MM.1S (cell line): ENCODE measurements around the gene NPSR1.

Source experiments
- DNase-seq: peaks from one replicate; pipeline ENCODE4 v3.0.0-alpha.2; 2015
- H2AFZ ChIP-seq: fragments of 300-600 bp; sonication (generic); 2 replicates; pipeline ENCODE4 v1.6.0; 2016; ENCODE audit warnings: antibody characterized with exemption, low read length
- H3F3A ChIP-seq: fragments of 300-600 bp; sonication (generic); 2 replicates; pipeline ENCODE4 v1.6.1; 2016; ENCODE audit warnings: mild to moderate bottlenecking, antibody characterized with exemption, low read length, moderate library complexity, mixed read lengths; ENCODE audit not compliant: insufficient read depth
- H3K27ac ChIP-seq: fragments of 300-600 bp; sonication (generic); 2 replicates; pipeline ENCODE4 v1.5.1; 2016; ENCODE audit warnings: mild to moderate bottlenecking, low read length
- H3K27me3 ChIP-seq: fragments of 300-600 bp; sonication (generic); replicated peaks from 2 replicates; pipeline ENCODE4 v1.6.0; 2016; ENCODE audit warnings: low read length; ENCODE audit not compliant: insufficient read depth
- H3K36me3 ChIP-seq: fragments of 300-600 bp; sonication (generic); replicated peaks from 2 replicates; pipeline ENCODE4 v1.6.1; 2016; ENCODE audit warnings: mild to moderate bottlenecking, low read length, mixed read lengths; ENCODE audit not compliant: insufficient read depth
- H3K4me1 ChIP-seq: fragments of 300-600 bp; sonication (generic); 2 replicates; pipeline ENCODE4 v1.6.1; 2016; ENCODE audit warnings: low read length, mixed read lengths
- H3K4me2 ChIP-seq: fragments of 300-600 bp; sonication (generic); 2 replicates; pipeline ENCODE4 v1.6.0; 2016; ENCODE audit warnings: low read depth, low read length
- H3K4me3 ChIP-seq: fragments of 300-600 bp; sonication (generic); 2 replicates; pipeline ENCODE4 v1.5.1; 2016; ENCODE audit warnings: low read length, mixed read lengths
- H3K79me2 ChIP-seq: fragments of 300-600 bp; sonication (generic); 2 replicates; pipeline ENCODE4 v1.6.1; 2016; ENCODE audit warnings: mixed run types, low read length, mixed read lengths
- H3K9ac ChIP-seq: fragments of 300-600 bp; sonication (generic); 2 replicates; pipeline ENCODE4 v1.6.1; 2016; ENCODE audit warnings: low read length, mixed read lengths
- H3K9me2 ChIP-seq: fragments of 300-600 bp; sonication (generic); replicated peaks from 2 replicates; pipeline ENCODE4 v1.6.1; 2016; ENCODE audit warnings: mild to moderate bottlenecking, low read length, mixed read lengths; ENCODE audit not compliant: insufficient read depth
- H3K9me3 ChIP-seq: fragments of 300-600 bp; sonication (generic); replicated peaks from 2 replicates; pipeline ENCODE4 v1.6.1; 2016; ENCODE audit warnings: mild to moderate bottlenecking, low read length, mixed read lengths; ENCODE audit not compliant: insufficient read depth
- H4K20me1 ChIP-seq: fragments of 300-600 bp; sonication (generic); 2 replicates; pipeline ENCODE4 v1.6.1; 2016; ENCODE audit warnings: mild to moderate bottlenecking, low read length, moderate library complexity, mixed read lengths; ENCODE audit not compliant: insufficient read depth
- EZH2 ChIP-seq: fragments of 300-600 bp; sonication (generic); optimal IDR thresholded peaks from 2 replicates; pipeline ENCODE3; 2017; ENCODE audit warnings: low read depth, mild to moderate bottlenecking, antibody characterized with exemption, low read length, mixed read lengths
- EZH2phosphoT487 ChIP-seq: fragments of 300-600 bp; sonication (generic); IDR thresholded peaks from 2 replicates; pipeline ENCODE4 v1.6.1; 2018; ENCODE audit warnings: antibody characterized with exemption, low read length
- TF ChIP-seq, protein P1 (sequence below): fragments of 300-600 bp; sonication (generic); IDR thresholded peaks from 2 replicates; pipeline ENCODE4 v1.5.1; 2016; ENCODE audit warnings: antibody characterized with exemption, low read length, mixed read lengths

The NPSR1 gene

DNA sequence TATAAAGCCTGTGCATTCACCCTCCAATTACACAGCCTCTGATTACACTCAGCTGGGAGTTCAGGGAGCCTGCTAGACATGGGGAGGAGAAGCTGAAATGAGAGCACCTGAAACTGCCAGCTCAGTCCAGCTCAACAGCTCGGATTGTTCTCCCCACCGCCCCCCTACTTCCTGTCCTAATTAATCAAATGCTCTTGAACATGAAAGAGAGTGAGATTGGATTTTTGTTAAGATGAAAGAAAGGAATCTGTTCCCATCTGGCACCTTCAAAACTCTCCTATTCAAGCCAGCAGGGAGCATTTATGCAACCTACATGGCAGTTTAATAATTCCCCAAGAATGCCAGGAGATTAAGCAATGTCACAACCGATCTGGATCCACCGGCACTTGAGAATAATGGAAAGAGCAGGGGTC, 98.0 kb downstream of the NPSR1 start:
- peaks cover 25% of the 10 kb centered on the region for H3F3A ChIP-seq
- H3K27me3 ChIP-seq, result no peaks in the 10 kb centered on the region
- H3K9me3 ChIP-seq, result no peaks in the 10 kb centered on the region
- peak overlapping the region; percentile 19; the same call in 1 of the 2 replicates for H3K9ac ChIP-seq
- DNase-seq, result peak; percentile 81
- no peaks in the 10 kb centered on the region for H3K36me3 ChIP-seq
- H3K79me2 ChIP-seq, result no peaks in the 10 kb centered on the region
- peak overlapping the region; percentile 47; the same call in 1 of the 2 replicates for H2AFZ ChIP-seq
- H3K4me2 ChIP-seq, result peak overlapping the region; percentile 60
- TF ChIP-seq EZH2phosphoT487, result no peak
- TF ChIP-seq, protein P1, sequence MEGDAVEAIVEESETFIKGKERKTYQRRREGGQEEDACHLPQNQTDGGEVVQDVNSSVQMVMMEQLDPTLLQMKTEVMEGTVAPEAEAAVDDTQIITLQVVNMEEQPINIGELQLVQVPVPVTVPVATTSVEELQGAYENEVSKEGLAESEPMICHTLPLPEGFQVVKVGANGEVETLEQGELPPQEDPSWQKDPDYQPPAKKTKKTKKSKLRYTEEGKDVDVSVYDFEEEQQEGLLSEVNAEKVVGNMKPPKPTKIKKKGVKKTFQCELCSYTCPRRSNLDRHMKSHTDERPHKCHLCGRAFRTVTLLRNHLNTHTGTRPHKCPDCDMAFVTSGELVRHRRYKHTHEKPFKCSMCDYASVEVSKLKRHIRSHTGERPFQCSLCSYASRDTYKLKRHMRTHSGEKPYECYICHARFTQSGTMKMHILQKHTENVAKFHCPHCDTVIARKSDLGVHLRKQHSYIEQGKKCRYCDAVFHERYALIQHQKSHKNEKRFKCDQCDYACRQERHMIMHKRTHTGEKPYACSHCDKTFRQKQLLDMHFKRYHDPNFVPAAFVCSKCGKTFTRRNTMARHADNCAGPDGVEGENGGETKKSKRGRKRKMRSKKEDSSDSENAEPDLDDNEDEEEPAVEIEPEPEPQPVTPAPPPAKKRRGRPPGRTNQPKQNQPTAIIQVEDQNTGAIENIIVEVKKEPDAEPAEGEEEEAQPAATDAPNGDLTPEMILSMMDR, result no peak
- no peak for TF ChIP-seq EZH2
- no peak overlapping the region for H3K4me3 ChIP-seq
- H4K20me1 ChIP-seq, result no peaks in the 10 kb centered on the region
- no peaks in the 10 kb centered on the region for H3K9me2 ChIP-seq
- peaks cover 54% of the 10 kb centered on the region for H3K4me1 ChIP-seq
- peak overlapping the region; percentile 71; the same call in 1 of the 2 replicates for H3K27ac ChIP-seq

DNA sequence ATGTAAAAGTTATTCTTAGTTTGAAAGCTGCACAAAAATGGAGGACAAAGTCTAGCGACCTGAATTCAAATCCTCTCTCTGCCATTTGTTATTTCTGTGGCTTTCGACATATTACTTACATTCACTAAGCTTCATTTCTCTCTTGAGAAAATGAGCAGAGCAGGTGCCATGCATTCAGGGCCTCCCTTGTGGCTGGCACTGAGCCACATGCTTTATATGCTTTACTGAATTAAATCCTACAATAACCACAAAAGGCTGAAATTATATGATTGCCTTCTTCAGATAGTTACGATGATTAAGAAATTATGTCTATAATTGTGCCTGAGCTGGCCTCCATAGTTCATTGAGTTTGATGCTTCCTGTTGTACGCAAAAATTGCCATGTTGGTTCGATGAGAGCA, 98.7 kb downstream of the NPSR1 start:
- Histone ChIP-seq H3K79me2 (no peaks in the 10 kb centered on the region), H2AFZ (no peak overlapping the region), H3K36me3 (no peaks in the 10 kb centered on the region), H3K4me1 (peaks cover 54% of the 10 kb centered on the region), H3K9ac (no peak overlapping the region), H3K4me3 (no peak overlapping the region), H4K20me1 (no peaks in the 10 kb centered on the region), H3K27me3 (no peaks in the 10 kb centered on the region), H3K9me3 (no peaks in the 10 kb centered on the region), H3K27ac (no peak overlapping the region), H3K9me2 (no peaks in the 10 kb centered on the region), H3F3A (peaks cover 25% of the 10 kb centered on the region), H3K4me2 (no peak overlapping the region)
- TF ChIP-seq EZH2, result no peak
- TF ChIP-seq, protein P1, result no peak
- TF ChIP-seq EZH2phosphoT487, result no peak
- peak; percentile 6 for DNase-seq

- Histone ChIP-seq H2AFZ (no peak overlapping the region), H3K4me1 (peaks cover 51% of the 10 kb centered on the region), H3K4me2 (no peak overlapping the region), H4K20me1 (no peaks in the 10 kb centered on the region), H3K27ac (no peak overlapping the region), H3K9me2 (no peaks in the 10 kb centered on the region), H3K4me3 (no peak overlapping the region), H3K79me2 (no peaks in the 10 kb centered on the region), H3K9ac (no peak overlapping the region), H3K9me3 (no peaks in the 10 kb centered on the region), H3F3A (peaks cover 25% of the 10 kb centered on the region), H3K27me3 (no peaks in the 10 kb centered on the region), H3K36me3 (no peaks in the 10 kb centered on the region)
- TF ChIP-seq EZH2 (no peak), EZH2phosphoT487 (no peak)
- TF ChIP-seq, protein P1, result no peak
- no peak for DNase-seq
Measured at GRCh38 chr7:34757570-34758110, 99.6 kb downstream of the NPSR1 start.
